Umbilical cord (tissue), 2 donors: ENCODE measurements around the gene ZNF786. TPM values are rescaled to one million over a fixed set of nuclear protein-coding genes. Genes with fewer than 3 reads are reported as not detected.
A peak's percentile ranks its signal among the peaks of the same experiment; 100 is the strongest.
"Not testable (repeated sequence)": the region's sequence is repeated elsewhere in the genome, so short reads cannot be mapped to it uniquely, and the experiment has no call there.

Experiments used
- DNase-seq: peaks from one replicate; pipeline ENCODE4 v3.0.0-alpha.2; 2015; ENCODE audit warnings: low spot score
- total RNA-seq: library from RNA; depleted of rRNA; stranded (reverse); fragments of >200 nt; gene quantifications from one replicate; pipeline ENCODE4 v1.2.3, GENCODE V29; 2014; ENCODE audit warnings: low replicate concordance; ENCODE audit not compliant: insufficient read depth

ZNF786 gene
- total RNA-seq, 1 donor from 2014 or later: 5.5 TPM

DNA sequence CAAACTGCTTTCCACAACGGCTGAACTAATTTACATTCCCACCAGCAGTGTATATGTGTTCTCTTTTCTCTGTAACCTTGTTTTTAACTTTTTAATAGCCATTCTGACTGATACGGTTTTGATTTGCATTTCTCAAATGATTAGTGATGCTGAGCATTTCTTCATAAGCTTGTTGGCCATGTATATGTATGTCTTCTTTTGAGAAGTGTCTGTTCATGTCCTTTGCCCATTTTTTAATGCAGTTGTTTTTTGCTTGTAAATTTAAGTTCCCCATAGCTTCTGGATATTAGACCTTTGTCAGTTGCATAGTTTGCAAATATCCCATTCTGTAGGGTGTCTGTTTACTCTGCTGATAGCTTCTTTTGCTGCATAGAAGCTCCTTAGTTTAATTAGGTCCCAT is 6.1 kb downstream of the ZNF786 start:
- no peak for DNase-seq

DNA sequence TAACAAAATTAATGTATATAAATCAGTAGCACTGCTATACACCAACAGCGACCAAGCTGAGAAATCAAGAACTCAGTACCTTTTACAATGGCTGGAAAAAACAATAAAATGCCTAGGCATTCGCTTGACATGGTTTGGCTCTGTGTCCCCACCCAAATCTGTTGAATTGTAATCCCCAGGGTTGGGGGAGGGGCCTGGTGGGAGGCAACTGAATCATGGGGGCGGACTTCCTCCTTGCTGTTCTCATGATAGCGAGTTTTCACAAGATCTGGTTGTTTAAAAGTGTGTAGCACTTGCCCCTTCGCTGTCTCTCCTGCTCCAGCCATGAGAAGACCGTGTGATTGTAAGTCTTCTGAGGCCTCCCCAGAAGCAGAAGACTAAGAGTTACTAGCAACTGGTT is 8.6 kb downstream of the ZNF786 start:
- no peak for DNase-seq

DNA sequence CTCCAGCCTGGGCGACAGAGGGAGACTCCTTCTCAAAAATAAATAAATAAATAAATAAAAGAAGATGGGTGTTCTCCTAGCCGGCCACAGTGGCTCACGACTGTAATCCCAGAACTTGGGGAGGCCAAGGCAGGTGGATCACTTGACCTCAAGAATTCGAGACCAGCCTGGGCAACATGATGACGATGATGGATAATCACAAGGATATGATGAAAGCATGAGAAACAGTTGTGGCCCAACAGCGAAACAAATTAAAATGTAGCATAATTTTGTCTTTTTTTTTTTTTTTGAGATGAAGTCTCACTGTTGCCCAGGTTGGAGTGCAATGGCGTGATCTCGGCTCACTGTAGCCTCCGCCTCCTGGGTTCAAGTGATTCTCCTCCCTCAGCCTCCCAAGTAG is 12.9 kb downstream of the ZNF786 start:
- DNase-seq: no peak

DNA sequence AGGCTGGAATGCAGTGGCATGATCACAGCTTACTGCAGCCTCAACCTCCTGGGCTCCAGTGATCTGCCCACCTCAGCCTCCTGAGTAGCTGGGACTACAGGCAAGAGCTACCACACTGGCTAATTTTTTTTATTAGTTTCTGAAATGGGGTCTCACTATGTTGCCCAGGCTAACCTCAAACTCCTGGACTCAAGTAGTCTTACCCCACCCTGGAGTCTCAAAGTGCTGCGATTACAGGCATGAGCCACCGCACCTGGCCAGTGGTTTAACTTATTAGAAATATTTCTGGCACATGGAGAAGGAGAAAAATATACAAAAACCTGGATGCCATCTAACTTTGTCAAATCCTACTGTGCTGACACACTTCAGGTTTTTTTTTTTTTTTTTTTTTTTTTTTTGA is 15.2 kb downstream of the ZNF786 start:
- DNase-seq: no peak

DNA sequence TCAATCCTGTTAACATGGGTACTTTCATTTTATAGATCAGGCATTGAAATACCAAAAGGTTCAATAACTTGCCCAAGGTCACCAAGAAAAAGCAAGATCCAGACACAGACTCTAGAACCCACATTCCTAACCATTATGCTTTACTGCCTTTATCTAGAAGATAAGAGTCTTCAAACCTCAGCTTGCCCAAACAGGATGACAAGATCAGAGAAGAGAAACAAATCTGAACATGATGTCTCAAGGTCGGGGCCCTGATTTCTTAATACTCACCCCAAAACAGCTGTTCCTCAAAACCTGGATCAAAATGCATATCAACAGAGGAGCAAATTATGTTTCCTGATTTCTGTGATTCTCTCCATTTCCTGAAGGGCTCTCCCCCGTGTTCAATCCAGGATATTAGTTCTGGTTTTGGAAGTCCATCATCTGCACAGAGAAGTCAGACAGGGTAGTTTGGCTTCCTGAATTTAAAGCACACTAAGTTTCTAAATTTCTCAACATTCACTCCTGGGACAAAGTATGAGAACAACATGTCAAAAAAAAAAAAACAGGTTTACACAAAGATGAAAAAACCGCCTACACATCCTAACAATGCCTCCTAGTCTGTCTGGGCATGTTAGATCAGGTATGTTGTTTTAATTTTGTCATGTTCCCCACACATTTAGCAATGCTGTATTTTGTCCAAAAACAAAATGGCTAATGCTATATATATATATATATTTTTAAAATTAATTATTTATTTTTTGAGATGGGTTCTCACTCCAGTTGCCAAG is 16.2 kb downstream of the ZNF786 start:
- DNase-seq: no peak

DNA sequence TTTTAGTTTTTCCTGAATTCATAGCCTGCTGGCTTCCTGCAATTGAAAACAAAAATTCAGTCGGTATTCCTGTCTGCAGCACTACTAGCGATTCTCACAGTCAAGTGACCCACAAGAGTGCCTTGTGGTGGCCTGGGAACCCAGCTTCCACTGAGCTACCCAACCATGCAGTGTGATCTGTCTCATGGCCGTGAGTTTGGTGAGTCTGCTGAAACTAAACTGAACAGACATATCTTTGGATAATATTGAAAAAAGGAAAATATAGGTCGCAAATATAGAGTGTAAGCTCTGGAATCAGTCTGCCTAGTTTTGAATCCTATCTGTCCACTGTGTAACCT is 18.1 kb downstream of the ZNF786 start:
- DNase-seq: no peak

DNA sequence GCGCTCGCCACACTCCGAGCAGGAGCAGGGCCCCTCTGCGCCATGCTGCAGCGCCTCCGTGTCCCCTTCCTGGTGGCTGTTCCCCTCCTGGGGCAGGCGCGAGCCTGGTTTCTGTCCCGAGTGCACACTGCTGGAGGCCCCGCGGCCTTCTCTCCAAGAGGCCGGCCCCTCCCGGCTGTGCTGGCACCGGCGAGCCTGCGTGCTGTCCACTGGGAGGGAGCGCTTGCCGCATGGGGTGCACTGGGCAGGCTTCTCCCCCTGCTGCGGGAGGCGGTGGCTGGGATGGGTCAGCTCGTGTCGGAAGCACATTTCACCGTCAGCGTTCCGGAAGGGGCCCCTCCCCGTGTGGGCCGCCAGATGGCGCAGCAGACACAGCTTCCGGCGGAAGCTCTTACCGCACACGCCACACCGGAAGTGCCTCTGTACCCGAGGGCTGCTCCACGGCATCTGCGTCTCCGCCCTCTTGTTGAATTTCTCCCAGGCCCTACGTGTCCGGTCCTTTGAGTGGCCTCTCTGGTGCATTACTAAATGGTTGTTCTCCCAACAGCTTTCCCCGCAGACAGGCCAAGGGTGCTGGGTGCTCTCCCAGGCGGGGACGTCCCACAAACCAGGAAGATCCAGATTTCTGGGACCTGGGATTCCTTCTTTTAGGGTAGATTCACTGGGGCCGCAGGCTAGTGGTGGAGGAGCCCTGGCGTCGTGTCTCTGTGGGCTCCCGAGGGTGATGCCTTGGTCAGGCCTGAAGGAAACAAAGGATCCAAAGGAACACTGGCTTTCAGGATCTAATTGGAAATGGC is 18.7 kb downstream of the ZNF786 start:
- no peak for DNase-seq

DNA sequence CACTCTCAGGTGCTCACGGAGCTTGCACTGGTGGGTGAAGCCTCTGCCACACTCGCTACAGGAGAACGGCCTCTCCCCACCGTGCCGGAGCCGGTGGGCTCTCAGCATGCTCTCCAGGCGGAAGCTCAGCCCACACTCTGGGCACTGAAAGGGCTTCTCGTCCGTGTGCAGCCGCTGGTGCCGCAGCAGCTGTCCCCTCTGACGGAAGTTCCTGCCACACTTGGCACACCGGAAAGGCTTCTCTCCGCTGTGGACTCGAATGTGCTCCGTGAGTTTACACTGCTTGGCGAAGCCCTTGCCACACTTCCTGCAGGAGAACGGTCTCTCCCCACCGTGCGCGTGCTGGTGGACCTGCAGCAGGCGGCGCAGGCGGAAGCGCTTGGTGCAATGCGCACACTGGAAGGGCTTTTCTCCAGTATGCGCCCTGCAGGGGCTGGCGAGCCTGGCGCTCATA is 19.3 kb downstream of the ZNF786 start:
- DNase-seq: no peak

DNA sequence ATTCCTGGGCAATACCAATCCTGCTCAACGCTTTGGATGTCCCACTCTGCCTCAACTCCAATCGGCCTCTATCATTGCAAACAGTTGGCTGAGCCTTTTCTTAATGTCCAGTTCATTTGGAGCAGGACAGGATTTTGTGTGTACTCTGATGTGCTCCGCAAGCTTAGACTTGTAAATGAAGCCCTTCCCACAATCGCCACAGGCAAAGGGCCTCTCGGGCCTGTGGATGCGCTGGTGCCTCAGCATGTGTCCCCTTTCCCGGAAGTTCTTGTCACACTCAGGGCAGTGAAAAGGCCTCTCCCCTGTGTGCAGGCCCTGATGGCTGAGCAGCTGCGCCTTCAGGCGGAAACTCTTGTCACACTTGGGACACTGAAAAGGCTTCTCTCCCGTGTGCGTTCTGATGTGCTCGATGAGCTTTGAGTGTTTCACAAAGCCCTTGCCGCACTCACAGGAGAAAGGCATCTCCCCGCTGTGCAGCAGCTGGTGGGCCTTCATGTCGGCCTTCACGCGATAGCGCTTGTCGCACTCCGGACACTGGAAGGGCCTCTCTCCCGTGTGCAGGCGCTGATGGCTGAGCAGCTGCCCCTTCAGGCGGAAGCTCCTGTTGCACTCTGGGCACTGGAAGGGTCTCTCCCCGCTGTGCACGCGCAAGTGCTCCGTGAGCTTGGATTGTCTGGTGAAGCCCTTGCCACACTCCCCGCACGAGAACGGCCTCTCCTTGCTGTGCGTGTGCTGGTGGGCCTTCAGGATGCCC is 20.0 kb downstream of the ZNF786 start:
- no peak for DNase-seq

DNA sequence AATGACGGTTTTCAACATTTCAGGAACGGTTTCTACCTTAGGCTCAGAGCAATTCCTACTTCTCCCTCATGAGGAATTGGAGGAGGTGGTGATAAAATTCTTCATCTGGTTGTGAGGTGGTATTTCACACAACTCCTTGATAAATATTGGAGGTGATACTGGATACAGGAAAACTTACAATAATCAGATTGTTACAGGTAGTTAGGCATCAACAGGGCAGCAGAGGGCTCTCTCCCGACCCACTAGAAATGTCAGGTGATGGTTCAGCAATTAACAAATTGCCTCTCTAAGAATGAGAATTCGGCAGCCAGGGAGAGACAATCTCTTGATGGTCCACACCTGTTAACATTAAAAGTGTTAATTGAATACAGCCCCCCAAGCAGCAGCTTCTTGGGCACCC is 22.6 kb downstream of the ZNF786 start:
- DNase-seq: no peak

DNA sequence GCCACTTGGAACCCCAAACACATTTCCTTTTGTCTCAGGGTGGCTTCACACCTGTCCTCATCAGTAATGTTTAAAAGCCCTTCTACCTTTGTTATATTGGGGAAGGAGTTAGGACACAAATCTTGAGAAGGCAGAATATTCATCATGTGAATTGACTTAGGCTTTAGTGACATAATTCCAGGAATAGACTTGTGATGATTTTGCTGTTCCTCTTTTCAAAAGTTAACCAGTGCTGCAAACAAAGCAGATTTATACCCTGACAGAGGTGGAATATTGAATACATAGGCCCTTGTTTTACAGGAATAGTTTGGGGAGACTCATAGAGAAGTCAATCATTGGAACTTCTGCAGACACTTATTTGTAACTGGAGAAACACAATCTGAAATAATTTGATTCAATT is 27.0 kb downstream of the ZNF786 start:
- no peak for DNase-seq

DNA sequence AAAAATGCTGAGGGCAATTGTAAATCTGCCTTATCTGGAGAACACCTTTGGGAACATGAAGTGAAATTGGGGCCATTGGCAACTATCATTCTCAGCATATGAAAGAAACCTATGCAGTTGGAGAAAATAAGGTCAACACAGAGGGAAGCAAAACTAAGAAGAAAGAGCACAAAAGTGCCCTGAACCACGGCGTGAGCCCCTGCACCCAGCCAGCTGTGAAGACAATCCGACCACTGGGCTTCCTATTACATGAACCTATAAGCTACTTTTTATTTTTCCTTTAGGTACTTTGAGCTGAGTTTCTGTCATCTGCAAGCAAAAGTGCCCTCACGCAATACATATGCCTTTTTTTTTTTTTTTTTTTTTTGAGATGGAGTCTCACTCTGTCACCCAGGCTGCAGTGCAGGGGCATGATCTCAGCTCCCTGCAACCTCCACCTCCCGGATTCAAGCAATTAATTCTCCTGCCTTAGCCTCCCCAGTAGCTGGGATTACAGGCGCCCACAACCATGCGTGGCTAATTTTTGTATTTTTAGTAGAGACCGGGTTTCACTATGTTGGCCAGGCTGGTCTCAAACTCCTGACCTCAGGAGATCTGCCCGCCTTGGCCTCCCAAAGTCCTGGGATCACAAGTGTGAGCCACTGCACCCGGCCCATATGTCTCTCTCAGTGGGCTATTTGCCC is 28.2 kb downstream of the ZNF786 start:
- DNase-seq: not testable (repeated sequence)

DNA sequence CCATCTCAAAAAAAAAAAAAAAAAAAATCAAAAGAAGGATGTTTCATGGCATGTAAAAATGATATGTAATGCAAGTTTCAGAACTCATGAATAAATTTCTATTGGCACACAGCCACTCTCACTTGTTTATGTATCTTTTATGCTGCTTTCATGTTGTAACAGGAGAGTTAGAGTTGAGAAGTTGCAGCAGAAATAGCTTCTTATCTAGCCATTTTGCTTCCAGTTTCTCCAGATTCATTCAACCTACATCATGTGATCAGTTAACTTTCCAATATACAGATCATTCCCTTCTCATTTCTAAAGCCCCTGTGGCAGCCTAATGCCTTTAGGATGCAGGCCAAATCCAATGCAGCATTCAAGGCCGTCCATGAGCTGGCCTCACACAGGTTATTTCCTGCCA is 30.4 kb downstream of the ZNF786 start:
- peak; percentile 59 for DNase-seq

DNA sequence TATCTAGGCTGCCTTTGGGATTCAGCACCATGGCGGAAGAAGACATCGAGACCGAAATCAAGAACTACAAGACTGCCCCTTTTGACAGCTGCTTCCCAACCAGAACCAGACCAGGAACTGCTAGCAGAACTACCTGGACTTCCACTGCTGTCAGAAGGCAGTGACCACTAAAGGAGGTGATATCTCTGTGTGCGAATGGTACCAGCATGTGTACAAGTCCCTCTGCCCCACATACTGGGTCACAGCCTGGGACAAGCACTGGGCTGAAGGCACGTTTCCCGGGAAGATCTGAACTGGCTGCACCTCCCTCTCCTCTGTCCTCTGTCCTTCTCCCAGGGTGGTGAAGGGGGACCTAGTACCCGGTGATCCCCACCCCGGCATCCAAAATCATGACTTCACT is 36.6 kb downstream of the ZNF786 start:
- no peak for DNase-seq

DNA sequence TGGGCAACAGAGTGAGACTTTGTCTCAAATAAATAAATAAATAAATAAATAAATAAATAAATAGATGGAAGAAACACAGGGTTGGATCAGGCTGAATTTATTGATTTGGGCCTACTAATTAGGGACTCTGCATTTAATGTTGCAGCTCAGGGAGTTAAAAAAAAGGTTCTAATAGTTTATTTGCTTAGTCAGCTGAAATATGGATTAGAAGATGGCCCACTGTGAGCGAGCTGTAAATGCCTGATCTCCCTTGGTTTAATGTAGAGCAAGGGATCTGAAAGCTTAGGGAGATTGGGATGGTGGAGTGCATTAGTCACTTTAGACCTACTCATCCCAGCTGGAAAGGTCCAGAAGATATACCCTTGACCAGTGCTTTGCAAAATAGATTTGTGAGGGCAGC is 37.1 kb downstream of the ZNF786 start:
- DNase-seq: no peak

DNA sequence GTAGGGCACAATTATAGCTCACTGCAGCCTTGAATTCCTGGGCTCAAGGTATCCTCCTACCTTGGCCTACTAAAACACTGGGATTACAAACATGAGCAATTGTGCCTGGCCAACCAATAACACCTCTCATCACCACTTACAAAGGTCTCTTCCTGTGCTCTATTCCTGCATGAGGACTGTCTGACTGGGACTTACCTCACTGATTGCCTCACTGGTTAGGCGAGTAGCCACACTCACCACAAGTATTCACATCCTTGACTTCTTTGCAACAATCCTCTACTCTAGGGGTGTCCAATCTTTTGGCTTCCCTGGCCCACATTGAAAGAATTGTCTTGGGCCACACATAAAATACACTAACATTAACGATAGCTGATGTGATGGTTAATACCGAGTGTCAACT is 39.6 kb downstream of the ZNF786 start:
- DNase-seq: no peak

DNA sequence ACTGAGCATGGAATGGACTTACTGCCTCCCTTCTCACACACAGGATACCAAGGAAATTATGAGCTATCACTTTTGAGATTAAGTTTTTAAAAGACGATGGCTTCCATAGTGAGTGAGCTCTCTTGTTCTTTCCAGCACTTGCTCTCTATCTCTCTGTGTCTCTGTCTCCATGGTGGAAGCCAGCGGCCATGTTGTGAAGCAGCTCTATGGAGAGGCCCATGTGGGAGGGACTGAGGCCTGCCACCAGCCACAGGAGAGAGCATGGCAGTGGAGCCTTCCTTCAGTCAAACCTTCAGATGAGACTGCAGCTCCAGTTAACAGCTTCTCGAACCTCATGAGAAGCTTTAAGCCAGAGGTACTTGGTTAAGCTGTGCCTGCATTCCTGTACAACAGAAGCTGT is 41.7 kb downstream of the ZNF786 start:
- DNase-seq: no peak

DNA sequence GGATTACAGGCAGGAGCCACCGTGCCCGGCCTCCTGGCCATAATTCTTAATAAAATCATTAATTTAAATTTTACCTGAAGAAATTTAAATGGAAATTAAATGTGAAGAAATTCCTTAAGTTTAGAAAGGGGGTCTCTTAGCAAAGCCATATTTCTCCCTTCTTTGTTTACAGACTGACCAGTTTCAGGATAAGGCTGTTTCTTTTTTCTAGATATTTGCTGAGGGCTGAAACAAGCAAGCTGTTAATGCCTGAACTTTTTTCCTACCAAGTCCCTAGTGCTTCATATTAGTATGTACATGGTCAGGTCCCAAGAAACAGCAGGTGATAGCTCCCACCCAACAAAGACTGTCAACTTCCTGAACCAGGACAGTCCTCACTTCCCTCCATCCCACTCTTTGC is 44.1 kb downstream of the ZNF786 start:
- no peak for DNase-seq

DNA sequence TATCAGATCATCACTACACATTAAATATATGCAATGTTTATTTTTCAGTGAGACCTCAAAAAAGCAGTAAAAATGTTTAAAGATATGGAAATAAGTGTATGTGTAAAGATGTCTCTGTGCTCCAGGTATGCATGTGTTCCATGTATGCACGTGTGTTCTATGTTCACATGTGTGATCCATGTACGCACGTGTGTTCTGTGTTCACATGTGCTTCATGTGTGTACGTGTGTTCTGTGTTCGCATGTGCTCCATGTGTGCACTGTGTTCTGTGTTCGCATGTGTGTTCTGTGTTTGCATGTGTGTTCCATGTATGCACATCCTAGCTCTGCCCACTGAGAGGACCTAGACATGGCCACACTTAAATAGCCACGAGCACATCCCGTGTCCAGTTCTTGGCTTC is 46.6 kb downstream of the ZNF786 start:
- DNase-seq: no peak

DNA sequence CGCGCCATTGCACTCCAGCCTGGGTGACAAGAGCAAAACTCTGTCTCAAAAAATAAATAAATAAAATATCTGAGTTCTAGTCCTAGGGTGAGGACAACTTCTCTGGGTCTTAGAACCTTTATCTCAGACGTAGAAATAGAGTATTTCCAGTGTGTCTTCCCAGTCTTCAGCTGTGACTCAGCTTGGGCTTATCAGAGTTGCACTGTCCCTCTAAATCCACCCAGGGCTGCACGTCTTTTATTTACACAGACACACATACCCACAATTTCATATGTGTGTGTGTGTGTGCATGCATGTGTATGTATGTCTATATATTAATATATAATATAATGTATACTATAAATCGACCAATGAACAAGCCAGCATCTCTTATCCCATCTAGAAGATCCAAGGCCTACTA is 49.2 kb downstream of the ZNF786 start:
- no peak for DNase-seq

DNA sequence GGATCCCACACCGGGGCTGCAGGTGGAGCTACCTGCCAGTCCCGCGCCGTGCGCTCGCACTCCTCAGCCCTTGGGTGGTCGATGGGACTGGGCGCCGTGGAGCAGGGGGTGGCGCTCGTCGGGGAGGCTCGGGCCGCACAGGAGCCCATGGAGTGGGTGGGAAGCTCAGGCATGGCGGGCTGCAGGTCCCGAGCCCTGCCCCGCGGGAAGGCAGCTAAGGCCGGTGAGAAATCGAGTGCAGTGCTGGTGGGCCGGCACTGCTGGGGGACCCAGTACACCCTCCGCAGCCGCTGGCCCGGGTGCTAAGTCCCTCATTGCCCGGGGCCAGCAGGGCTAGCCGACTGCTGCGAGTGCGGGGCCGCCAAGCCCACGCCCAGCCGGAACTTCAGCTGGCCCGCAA is 51.9 kb downstream of the ZNF786 start:
- DNase-seq: not testable (repeated sequence)

DNA sequence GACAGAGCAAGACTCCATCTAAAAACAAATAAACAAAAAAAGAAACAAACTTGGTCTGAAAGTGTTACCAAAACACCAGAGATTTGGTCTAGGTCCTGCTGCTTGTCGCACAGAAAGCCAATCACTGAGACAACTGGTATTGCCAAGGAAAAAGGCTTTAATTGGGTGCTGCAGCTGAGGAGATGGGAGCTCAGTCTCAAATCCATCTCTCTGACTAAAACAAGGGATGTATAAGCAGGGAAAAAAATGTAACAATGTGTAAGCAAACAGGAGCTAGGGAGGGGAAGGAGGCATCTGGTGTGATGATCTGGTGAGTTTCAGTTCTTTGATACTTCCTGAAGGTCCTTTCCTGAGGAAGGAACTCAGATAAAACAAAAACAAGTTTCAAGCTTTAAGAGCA is 53.8 kb downstream of the ZNF786 start:
- no peak for DNase-seq
